HG03457 (cell line): ENCODE measurements around the gene DNM3.

ENCODE experiments used
- ATAC-seq: cut with Tn5 transposase; IDR thresholded peaks from one replicate; pipeline ENCODE4 v1.9.1; 2021; ENCODE audit warnings: moderate number of reproducible peaks; ENCODE audit not compliant: unreplicated experiment

DNM3 gene

GRCh38 chr1:172212124-172212523 lies 370.8 kb downstream of the DNM3 start:
- no peak for ATAC-seq

- ATAC-seq: no peak
Observed at GRCh38 chr1:172215006-172215405, 373.7 kb downstream of the DNM3 start.

GRCh38 chr1:172219966-172220365 lies 378.7 kb downstream of the DNM3 start:
- ATAC-seq: no peak

- ATAC-seq: no peak
Observed at GRCh38 chr1:172220376-172220775, 379.1 kb downstream of the DNM3 start.

- ATAC-seq: no peak
Observed at GRCh38 chr1:172221436-172221835, 380.1 kb downstream of the DNM3 start.

GRCh38 chr1:172224871-172225270 lies 383.6 kb downstream of the DNM3 start:
- no peak for ATAC-seq

GRCh38 chr1:172229942-172230341 lies 388.6 kb downstream of the DNM3 start:
- no peak for ATAC-seq

GRCh38 chr1:172230526-172230925 lies 389.2 kb downstream of the DNM3 start:
- no peak for ATAC-seq

GRCh38 chr1:172236958-172237357 lies 395.7 kb downstream of the DNM3 start:
- ATAC-seq: no peak

- no peak for ATAC-seq
Observed at GRCh38 chr1:172238158-172238557, 396.9 kb downstream of the DNM3 start.

GRCh38 chr1:172238965-172239364 lies 397.7 kb downstream of the DNM3 start:
- ATAC-seq: no peak

GRCh38 chr1:172239901-172240300 lies 398.6 kb downstream of the DNM3 start:
- ATAC-seq: no peak

- no peak for ATAC-seq
Observed at GRCh38 chr1:172241540-172241939, 400.2 kb downstream of the DNM3 start.

- no peak for ATAC-seq
Observed at GRCh38 chr1:172244865-172245264, 403.6 kb downstream of the DNM3 start.

- ATAC-seq: no peak
Observed at GRCh38 chr1:172245788-172246187, 404.5 kb downstream of the DNM3 start.

- no peak for ATAC-seq
Observed at GRCh38 chr1:172246521-172247390, 405.5 kb downstream of the DNM3 start.

- ATAC-seq: no peak
Observed at GRCh38 chr1:172251486-172251885, 410.2 kb downstream of the DNM3 start.

- no peak for ATAC-seq
Observed at GRCh38 chr1:172252321-172252720, 411.0 kb downstream of the DNM3 start.

- no peak for ATAC-seq
Observed at GRCh38 chr1:172252958-172253357, 411.7 kb downstream of the DNM3 start.

- ATAC-seq: no peak
Observed at GRCh38 chr1:172254521-172255222, 413.4 kb downstream of the DNM3 start.

GRCh38 chr1:172255223-172255560 lies 413.9 kb downstream of the DNM3 start:
- ATAC-seq: no peak

GRCh38 chr1:172265905-172266304 lies 424.6 kb downstream of the DNM3 start:
- ATAC-seq: no peak
